GM13976 (cell line): Measurements from ENCODE around the gene LTBP3.

ENCODE experiments used
- DNase-seq: peaks from one replicate; pipeline ENCODE4 v3.0.0; 2012; ENCODE audit warnings: low spot score
- in situ Hi-C: fragments of 300-500 bp; cut with MboI; formaldehyde crosslinking; loops from one replicate; pipeline ENCODE4 v1.12.0; 2022; ENCODE audit warnings: low sequenced_read_pairs, mixed read lengths, inconsistent platforms; ENCODE audit not compliant: unreplicated experiment
- TF ChIP-seq, protein P1 (sequence below): IDR thresholded peaks from 2 replicates; pipeline ENCODE4 v1.5.1; 2012; ENCODE audit warnings: borderline replicate concordance, mild to moderate bottlenecking; ENCODE audit not compliant: insufficient read depth; ENCODE audit errors: extremely low read depth, missing control alignments, control extremely low read depth

LTBP3 gene

DNA sequence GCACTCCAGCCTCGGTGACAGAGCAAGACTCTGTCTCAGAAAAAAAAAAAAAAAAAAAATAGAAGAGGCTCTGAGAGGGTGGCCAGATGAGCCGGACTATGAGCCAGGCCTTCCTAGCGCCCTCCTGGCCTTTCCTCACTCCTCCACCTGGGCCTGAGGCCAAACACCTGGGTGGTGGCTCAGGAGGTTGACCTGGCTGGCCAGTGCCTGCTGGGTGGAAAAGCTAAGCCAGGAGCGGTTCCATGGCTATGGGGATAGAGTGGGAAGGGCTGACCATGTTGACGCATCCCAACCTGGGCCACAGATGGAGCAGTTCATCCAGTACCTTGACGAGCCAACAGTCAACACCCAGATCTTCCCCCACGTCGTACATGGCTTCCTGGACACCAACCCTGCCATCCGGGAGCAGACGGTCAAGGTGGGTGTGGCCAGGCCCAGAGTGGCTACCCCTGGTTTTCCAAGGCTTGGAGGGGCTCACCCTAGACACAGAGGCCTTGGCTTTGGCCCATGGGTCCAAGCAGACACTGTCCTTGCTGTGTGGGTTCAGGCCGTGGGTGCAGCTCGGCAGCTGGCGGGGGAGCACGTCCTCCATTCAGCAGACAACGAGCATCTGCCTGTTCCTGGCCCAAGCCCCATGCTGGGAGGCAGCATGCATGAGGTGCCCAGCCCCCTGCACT, 25.6 kb downstream of the LTBP3 start:
- in situ Hi-C loops, result no loop called here
- TF ChIP-seq, protein P1, sequence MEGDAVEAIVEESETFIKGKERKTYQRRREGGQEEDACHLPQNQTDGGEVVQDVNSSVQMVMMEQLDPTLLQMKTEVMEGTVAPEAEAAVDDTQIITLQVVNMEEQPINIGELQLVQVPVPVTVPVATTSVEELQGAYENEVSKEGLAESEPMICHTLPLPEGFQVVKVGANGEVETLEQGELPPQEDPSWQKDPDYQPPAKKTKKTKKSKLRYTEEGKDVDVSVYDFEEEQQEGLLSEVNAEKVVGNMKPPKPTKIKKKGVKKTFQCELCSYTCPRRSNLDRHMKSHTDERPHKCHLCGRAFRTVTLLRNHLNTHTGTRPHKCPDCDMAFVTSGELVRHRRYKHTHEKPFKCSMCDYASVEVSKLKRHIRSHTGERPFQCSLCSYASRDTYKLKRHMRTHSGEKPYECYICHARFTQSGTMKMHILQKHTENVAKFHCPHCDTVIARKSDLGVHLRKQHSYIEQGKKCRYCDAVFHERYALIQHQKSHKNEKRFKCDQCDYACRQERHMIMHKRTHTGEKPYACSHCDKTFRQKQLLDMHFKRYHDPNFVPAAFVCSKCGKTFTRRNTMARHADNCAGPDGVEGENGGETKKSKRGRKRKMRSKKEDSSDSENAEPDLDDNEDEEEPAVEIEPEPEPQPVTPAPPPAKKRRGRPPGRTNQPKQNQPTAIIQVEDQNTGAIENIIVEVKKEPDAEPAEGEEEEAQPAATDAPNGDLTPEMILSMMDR, result no peak
- DNase-seq, result no peak

DNA sequence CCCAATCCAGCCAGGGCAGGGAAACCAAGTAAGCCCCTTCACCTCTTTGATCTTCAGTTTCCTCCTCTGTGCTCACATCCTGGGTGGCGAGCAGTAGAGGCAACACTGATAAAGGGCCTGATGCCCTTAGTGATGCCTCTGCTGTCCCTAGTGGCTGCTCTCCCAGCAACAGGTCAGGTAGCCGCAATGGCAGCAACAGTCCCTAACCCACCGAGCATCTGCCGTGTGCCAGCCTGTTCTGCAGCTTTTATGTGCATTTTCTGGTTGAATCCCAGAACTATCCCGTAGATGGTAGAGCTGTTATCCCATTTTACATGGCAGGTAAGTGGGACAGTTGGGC, 28.0 kb downstream of the LTBP3 start:
- TF ChIP-seq, protein P1, result no peak
- in situ Hi-C loops, result no loop called here

DNA sequence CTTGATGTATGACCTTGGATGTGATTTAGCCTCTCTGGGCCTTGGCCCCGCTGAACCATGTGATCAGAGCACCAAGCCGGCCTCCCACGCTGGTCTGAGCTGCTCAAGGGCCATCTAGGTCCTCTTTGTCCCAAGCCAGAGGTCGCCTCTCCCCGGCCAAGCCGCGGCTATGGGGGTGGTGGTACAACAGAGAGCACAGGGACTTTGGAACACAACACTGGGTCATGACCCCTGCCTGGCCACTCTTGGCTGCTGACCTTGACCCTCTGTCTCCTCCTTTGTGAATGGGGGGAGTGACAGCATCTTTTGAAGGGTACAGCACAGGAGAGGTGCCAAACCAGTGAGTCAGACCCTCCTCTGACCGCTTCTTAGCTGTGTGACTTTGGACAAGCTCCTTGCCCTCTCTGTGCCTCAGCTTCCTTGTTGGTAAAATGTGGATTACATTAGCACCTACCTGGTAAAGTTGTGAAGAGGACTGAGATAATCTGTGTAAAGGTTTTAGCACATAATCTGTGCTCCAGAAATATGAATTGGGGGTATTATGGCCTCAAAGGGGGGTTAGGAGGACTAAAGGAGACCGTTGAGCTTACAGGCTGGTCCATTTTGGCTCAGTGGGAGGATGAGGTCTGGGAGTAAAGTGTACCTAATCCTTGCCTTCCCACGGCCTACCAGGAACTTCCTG, 28.5 kb downstream of the LTBP3 start:
- TF ChIP-seq, protein P1, result no peak
- no peak for DNase-seq
- in situ Hi-C loops, result no loop called here

More for the DNA sequence above, 28.0 kb downstream of the LTBP3 start:
- no peak for DNase-seq

DNA sequence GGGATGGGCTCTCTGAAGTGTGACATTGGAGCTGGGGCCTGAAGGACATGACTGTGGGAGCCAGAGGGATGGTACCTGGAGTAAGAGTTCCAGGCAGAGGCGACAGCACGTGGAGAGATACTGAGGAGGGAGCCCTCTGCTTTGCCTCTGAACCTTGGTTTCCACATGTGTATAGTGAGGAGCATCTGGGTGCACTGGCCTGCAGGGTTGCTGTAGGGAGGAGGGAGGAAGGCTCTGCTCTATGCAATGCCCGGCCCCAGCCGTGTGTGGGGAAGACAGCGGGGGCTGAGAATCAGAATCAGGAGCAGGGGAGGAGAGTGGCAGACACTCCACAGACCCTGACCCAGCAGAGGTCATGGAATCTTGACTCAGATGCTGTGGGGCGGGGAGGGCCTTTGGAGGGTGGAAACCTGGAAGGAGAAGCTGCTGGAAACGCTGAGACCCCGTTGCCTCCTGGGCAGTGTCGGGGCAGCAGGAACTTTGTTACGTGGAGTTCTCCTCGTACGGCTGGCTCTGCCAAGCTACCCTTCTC, 29.3 kb downstream of the LTBP3 start:
- in situ Hi-C loops, result no loop called here
- no peak for DNase-seq
- TF ChIP-seq, protein P1, result no peak

DNA sequence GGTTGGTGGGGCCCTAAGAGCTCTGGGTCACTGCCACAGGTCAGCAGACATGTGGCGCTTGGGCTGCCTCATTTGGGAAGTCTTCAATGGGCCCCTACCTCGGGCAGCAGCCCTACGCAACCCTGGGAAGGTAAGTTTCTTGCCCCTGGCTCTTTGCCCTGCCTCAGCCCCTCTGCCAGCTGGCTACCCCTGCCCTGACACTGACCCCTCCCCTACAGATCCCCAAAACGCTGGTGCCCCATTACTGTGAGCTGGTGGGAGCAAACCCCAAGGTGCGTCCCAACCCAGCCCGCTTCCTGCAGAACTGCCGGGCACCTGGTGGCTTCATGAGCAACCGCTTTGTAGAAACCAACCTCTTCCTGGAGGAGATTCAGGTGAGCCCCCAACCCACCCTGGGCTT, 31.4 kb downstream of the LTBP3 start:
- no peak for DNase-seq
- in situ Hi-C loops, result no loop called here
- TF ChIP-seq, protein P1, result no peak

- DNase-seq, result peak; percentile 13
- TF ChIP-seq, protein P1, result no peak
- in situ Hi-C loops, result no loop called here
Measured at GRCh38 chr11:65525546-65526480, 32.3 kb downstream of the LTBP3 start.
